ENCODE results near the gene ACER1.
"Not testable (repeated sequence)": the region's sequence is repeated elsewhere in the genome, so short reads cannot be mapped to it uniquely, and the experiment has no call there.

Gene ACER1

GRCh38 chr19:6287269-6287885 lies 46.0 kb downstream of the ACER1 start:
- DNase-seq (ENCODE audit: low spot score) = no peak

GRCh38 chr19:6286676-6287075 lies 46.7 kb downstream of the ACER1 start:
- no peak for DNase-seq (ENCODE audit: low spot score)

- not testable (repeated sequence) for DNase-seq (ENCODE audit: low spot score)
Observed at GRCh38 chr19:6282393-6282792, 51.0 kb downstream of the ACER1 start.

- peak; percentile 100 for DNase-seq (ENCODE audit: low spot score)
Observed at GRCh38 chr19:6279931-6280591, 53.4 kb downstream of the ACER1 start, which contains the start of gene MLLT1. Gene MLLT1, minus strand, starts transcription at chr19:6279975. Its CDS starts 191 bp downstream, at chr19:6279784.

- DNase-seq (ENCODE audit: low spot score) = no peak
Observed at GRCh38 chr19:6279620-6279930, 53.8 kb downstream of the ACER1 start.

- DNase-seq (ENCODE audit: low spot score) = peak; percentile 21
Observed at GRCh38 chr19:6278740-6279619, 54.4 kb downstream of the ACER1 start.

GRCh38 chr19:6278051-6278450 lies 55.4 kb downstream of the ACER1 start:
- no peak for DNase-seq (ENCODE audit: low spot score)

- DNase-seq (ENCODE audit: low spot score) = no peak
Observed at GRCh38 chr19:6276447-6276846, 57.0 kb downstream of the ACER1 start.

- DNase-seq (ENCODE audit: low spot score) = no peak
Observed at GRCh38 chr19:6275170-6275744, 58.2 kb downstream of the ACER1 start.

- no peak for DNase-seq (ENCODE audit: low spot score)
Observed at GRCh38 chr19:6274756-6275155, 58.7 kb downstream of the ACER1 start.

- DNase-seq (ENCODE audit: low spot score) = no peak
Observed at GRCh38 chr19:6273701-6274601, 59.5 kb downstream of the ACER1 start.

GRCh38 chr19:6272913-6273600 lies 60.4 kb downstream of the ACER1 start:
- peak; percentile 20 for DNase-seq (ENCODE audit: low spot score)

GRCh38 chr19:6272411-6272791 lies 61.0 kb downstream of the ACER1 start:
- DNase-seq (ENCODE audit: low spot score) = peak; percentile 19

GRCh38 chr19:6271721-6272410 lies 61.5 kb downstream of the ACER1 start:
- peak; percentile 48 for DNase-seq (ENCODE audit: low spot score)

GRCh38 chr19:6271251-6271650 lies 62.2 kb downstream of the ACER1 start:
- peak; percentile 65 for DNase-seq (ENCODE audit: low spot score)

GRCh38 chr19:6270822-6271221 lies 62.6 kb downstream of the ACER1 start:
- DNase-seq (ENCODE audit: low spot score) = no peak

GRCh38 chr19:6270076-6270745 lies 63.2 kb downstream of the ACER1 start:
- no peak for DNase-seq (ENCODE audit: low spot score)

- no peak for DNase-seq (ENCODE audit: low spot score)
Observed at GRCh38 chr19:6269101-6269886, 64.1 kb downstream of the ACER1 start.

- no peak for DNase-seq (ENCODE audit: low spot score)
Observed at GRCh38 chr19:6268382-6268771, 65.0 kb downstream of the ACER1 start.
